ENCODE results near the gene SPPL3. TPM values are rescaled to one million over a fixed set of nuclear protein-coding genes. Genes with fewer than 3 reads are reported as not detected.

The SPPL3 gene
- total RNA-seq, 2 donors from 2014 or later, result 13.5 to 16.5 TPM

- 66 to 73% methylated on average over 4 of the region's 4 CpGs for WGBS, 2 donors
- H3K36me3 ChIP-seq (replicated peaks in 1 of 2; ENCODE audit: insufficient read depth in 1 of 2, low read depth in 2 of 2), result no peaks in the 10 kb centered on the region
- no peak for ATAC-seq
- H3K4me3 ChIP-seq, result no peak overlapping the region
- peaks cover 12% of the 10 kb centered on the region for H3K4me1 ChIP-seq
- peak in 1 of 4 donors; percentile 24 for DNase-seq
- no peak overlapping the region for H3K27ac ChIP-seq
- H3K27me3 ChIP-seq, result no peaks in the 10 kb centered on the region
- H3K9me3 ChIP-seq, result no peaks in the 10 kb centered on the region
- intact Hi-C loops (cut with DNase I), result no loop called here
- TF ChIP-seq POLR2A (IDR thresholded peaks at IDR 0.05), result no peak
- no peak for TF ChIP-seq CTCF (IDR thresholded peaks at IDR 0.05)
Observed at GRCh38 chr12:120836114-120836684, 68.0 kb downstream of the SPPL3 start.

- no peaks in the 10 kb centered on the region for H3K36me3 ChIP-seq (replicated peaks in 1 of 2; ENCODE audit: insufficient read depth in 1 of 2, low read depth in 2 of 2)
- intact Hi-C loops (cut with DNase I), result no loop called here
- WGBS, 2 donors, result 76 to 84% methylated on average over 1 of the region's 1 CpG
- H3K4me3 ChIP-seq, result no peak overlapping the region
- H3K4me1 ChIP-seq, result peaks cover 14% of the 10 kb centered on the region
- TF ChIP-seq CTCF (IDR thresholded peaks at IDR 0.05), result no peak
- no peak for TF ChIP-seq POLR2A (IDR thresholded peaks at IDR 0.05)
- no peak overlapping the region for H3K27ac ChIP-seq
- no peak for ATAC-seq
- no peaks in the 10 kb centered on the region for H3K27me3 ChIP-seq
- no peak for DNase-seq
- H3K9me3 ChIP-seq, result no peaks in the 10 kb centered on the region
Observed at GRCh38 chr12:120835657-120836056, 68.5 kb downstream of the SPPL3 start.

- H3K4me1 ChIP-seq, result peaks cover 16% of the 10 kb centered on the region
- no peak overlapping the region for H3K27ac ChIP-seq
- DNase-seq, result no peak
- no peak overlapping the region for H3K4me3 ChIP-seq
- H3K9me3 ChIP-seq, result no peaks in the 10 kb centered on the region
- intact Hi-C loops (cut with DNase I), result no loop called here
- H3K36me3 ChIP-seq (replicated peaks in 1 of 2; ENCODE audit: insufficient read depth in 1 of 2, low read depth in 2 of 2), result no peaks in the 10 kb centered on the region
- no peaks in the 10 kb centered on the region for H3K27me3 ChIP-seq
- TF ChIP-seq POLR2A (IDR thresholded peaks at IDR 0.05) (no peak), CTCF (IDR thresholded peaks at IDR 0.05) (no peak)
- WGBS, 2 donors, result 51 to 71% methylated on average over 4 of the region's 4 CpGs
- ATAC-seq, result no peak
Observed at GRCh38 chr12:120835304-120835612, 68.9 kb downstream of the SPPL3 start.

GRCh38 chr12:120834489-120835303 is 69.5 kb downstream of the SPPL3 start:
- DNase-seq (no peak), ATAC-seq (no peak)
- H3K36me3 ChIP-seq (replicated peaks in 1 of 2; ENCODE audit: insufficient read depth in 1 of 2, low read depth in 2 of 2), result no peaks in the 10 kb centered on the region
- 71 to 75% methylated on average over 4 of the region's 4 CpGs for WGBS, 2 donors
- no peaks in the 10 kb centered on the region for H3K27me3 ChIP-seq
- H3K4me1 ChIP-seq, result peaks cover 16% of the 10 kb centered on the region
- H3K9me3 ChIP-seq, result no peaks in the 10 kb centered on the region
- no peak for TF ChIP-seq POLR2A (IDR thresholded peaks at IDR 0.05)
- no peak for TF ChIP-seq CTCF (IDR thresholded peaks at IDR 0.05)
- H3K4me3 ChIP-seq, result no peak overlapping the region
- intact Hi-C loops (cut with DNase I), result no loop called here
- no peak overlapping the region for H3K27ac ChIP-seq

- WGBS, 2 donors, result 72 to 83% methylated on average over 4 of the region's 4 CpGs
- no peak for TF ChIP-seq CTCF (IDR thresholded peaks at IDR 0.05)
- TF ChIP-seq POLR2A (IDR thresholded peaks at IDR 0.05), result no peak
- H3K27me3 ChIP-seq, result no peaks in the 10 kb centered on the region
- no peaks in the 10 kb centered on the region for H3K9me3 ChIP-seq
- ATAC-seq, result no peak
- no peak overlapping the region for H3K4me3 ChIP-seq
- H3K27ac ChIP-seq, result no peak overlapping the region
- intact Hi-C loops (cut with DNase I), result no loop called here
- no peaks in the 10 kb centered on the region for H3K36me3 ChIP-seq (replicated peaks in 1 of 2; ENCODE audit: insufficient read depth in 1 of 2, low read depth in 2 of 2)
- peaks cover 25% of the 10 kb centered on the region for H3K4me1 ChIP-seq
- DNase-seq, result no peak
Observed at GRCh38 chr12:120833849-120834248, 70.3 kb downstream of the SPPL3 start.
